Sigmoid colon (tissue), 7 donors: ENCODE results near the gene CR2. TPM values are rescaled to one million over a fixed set of nuclear protein-coding genes. Genes with fewer than 3 reads are reported as not detected.

Source experiments
- DNase-seq: peaks from one replicate; pipeline ENCODE4 v3.0.0-alpha.2; 2019
- H3K27ac ChIP-seq, 4 donors: fragments of 200-600 bp; sonication (generic); one replicate each; pipeline ENCODE4 v1.5.1; 2016 to 2019; ENCODE audit warnings: mild to moderate bottlenecking in 1 of 4
- H3K27me3 ChIP-seq, 3 donors: fragments of 200-600 bp; sonication (generic); one replicate each; pipeline ENCODE4 v1.5.1; 2019; ENCODE audit warnings: mild to moderate bottlenecking in 1 of 3
- H3K36me3 ChIP-seq, 4 donors: fragments of 200-600 bp; sonication (generic); one replicate each; pipeline ENCODE4 v1.5.1; 2016 to 2019
- H3K4me1 ChIP-seq, 4 donors: fragments of 200-600 bp; sonication (generic); one replicate each; pipeline ENCODE4 v1.5.1; 2017 to 2019
- H3K4me3 ChIP-seq, 4 donors: fragments of 200-600 bp; sonication (generic); one replicate each; pipeline ENCODE4 v1.5.1; 2017 to 2019; ENCODE audit warnings: mild to moderate bottlenecking in 2 of 4, moderate library complexity in 1 of 4
- H3K9me3 ChIP-seq, 4 donors: fragments of 200-600 bp in 3 of 4; sonication (generic) in 3 of 4; one replicate each; pipeline versions ENCODE4 v1.5.1 to v1.6.1; 2013 to 2019
- EP300 ChIP-seq, 4 donors: sonication (generic); formaldehyde crosslinking; IDR thresholded peaks; one replicate each; pipeline ENCODE4 v1.6.1; 2017; ENCODE audit warnings: antibody characterized with exemption in 4 of 4
- POLR2A ChIP-seq, 2 donors: fragments of 450-650 bp; IDR thresholded peaks; one replicate each; pipeline ENCODE4 v1.6.1; 2016; ENCODE audit warnings: antibody characterized with exemption in 2 of 2, mild to moderate bottlenecking in 2 of 2, moderate library complexity in 2 of 2
- POLR2AphosphoS5 ChIP-seq, 4 donors: sonication (generic); formaldehyde crosslinking; IDR thresholded peaks; one replicate each; pipeline ENCODE4 v1.6.1; 2017; ENCODE audit warnings: antibody characterized with exemption in 4 of 4
- WGBS, 2 donors: extraction: QIAGEN DNeasy Blood & Tissue Kit; methylation state at CpG; one replicate each; pipeline ENCODE4 v1.1.7; 2013; 5-methylcytosine and 5-hydroxymethylcytosine counted together
- intact Hi-C: fragments of 100-400 bp; cut with DNase I; formaldehyde crosslinking; loops from one replicate; pipeline ENCODE4 v1.15.1; 2023
- polyA plus RNA-seq, 3 donors: library from polyadenylated mRNA; stranded (reverse); fragments of 200-250 nt; gene quantifications; one replicate each; pipeline ENCODE4 v1.2.3, GENCODE V29; 2013
- total RNA-seq, 4 donors: library from RNA; depleted of rRNA; stranded (reverse); fragments of >200 nt; gene quantifications; one replicate each; pipeline ENCODE4 v1.1.0, GENCODE V29; 2016
- TF ChIP-seq, protein P1 (sequence below), 4 experiments: fragments of 450-650 bp in 3 of 4; fragments of 200-600 bp in 1 of 4; IDR thresholded peaks; one replicate each; pipeline ENCODE4 v1.5.1; 2016 to 2019; ENCODE audit warnings: antibody characterized with exemption in 4 of 4, mild to moderate bottlenecking in 3 of 4, moderate library complexity in 2 of 4
- donor health status: healthy with polysubstance abuse.
- donor health status: Bipolar disorder and iron deficiency.
- donor health status: healthy.

The CR2 gene
- total and polyA plus RNA-seq, 7 donors, result 0.23 to 50.7 (median 0.60) TPM; not detected in 4

DNA sequence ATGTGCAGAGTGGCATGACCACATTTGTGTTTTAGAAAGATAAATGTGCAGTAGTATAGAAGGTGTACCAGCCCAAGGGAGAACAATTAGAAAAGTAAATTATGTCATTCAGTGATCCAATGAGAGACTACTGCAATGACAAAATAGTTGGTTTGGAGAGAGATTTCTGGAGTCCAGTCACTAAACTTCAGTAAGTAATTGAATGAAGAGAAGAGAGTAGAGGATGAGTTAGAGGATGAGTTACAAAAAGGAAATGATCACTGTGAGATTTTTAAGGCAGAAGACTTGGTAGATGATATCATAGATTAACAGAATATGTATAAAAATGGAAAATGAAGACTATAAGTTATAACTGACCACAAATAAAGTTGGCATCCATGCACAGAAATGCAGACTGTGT, 8.4 kb downstream of the CR2 start:
- Histone ChIP-seq H3K27me3 (no peaks in the 10 kb centered on the region), H3K9me3 (no peaks in the 10 kb centered on the region), H3K27ac (no peak overlapping the region), H3K4me1 (no peaks in the 10 kb centered on the region), H3K36me3 (no peaks in the 10 kb centered on the region), H3K4me3 (no peak overlapping the region)
- intact Hi-C loops, result no loop called here
- TF ChIP-seq POLR2A (IDR thresholded peaks at IDR 0.05) (no peak), EP300 (IDR thresholded peaks at IDR 0.05) (no peak), POLR2AphosphoS5 (IDR thresholded peaks at IDR 0.05) (no peak)
- TF ChIP-seq, protein P1, sequence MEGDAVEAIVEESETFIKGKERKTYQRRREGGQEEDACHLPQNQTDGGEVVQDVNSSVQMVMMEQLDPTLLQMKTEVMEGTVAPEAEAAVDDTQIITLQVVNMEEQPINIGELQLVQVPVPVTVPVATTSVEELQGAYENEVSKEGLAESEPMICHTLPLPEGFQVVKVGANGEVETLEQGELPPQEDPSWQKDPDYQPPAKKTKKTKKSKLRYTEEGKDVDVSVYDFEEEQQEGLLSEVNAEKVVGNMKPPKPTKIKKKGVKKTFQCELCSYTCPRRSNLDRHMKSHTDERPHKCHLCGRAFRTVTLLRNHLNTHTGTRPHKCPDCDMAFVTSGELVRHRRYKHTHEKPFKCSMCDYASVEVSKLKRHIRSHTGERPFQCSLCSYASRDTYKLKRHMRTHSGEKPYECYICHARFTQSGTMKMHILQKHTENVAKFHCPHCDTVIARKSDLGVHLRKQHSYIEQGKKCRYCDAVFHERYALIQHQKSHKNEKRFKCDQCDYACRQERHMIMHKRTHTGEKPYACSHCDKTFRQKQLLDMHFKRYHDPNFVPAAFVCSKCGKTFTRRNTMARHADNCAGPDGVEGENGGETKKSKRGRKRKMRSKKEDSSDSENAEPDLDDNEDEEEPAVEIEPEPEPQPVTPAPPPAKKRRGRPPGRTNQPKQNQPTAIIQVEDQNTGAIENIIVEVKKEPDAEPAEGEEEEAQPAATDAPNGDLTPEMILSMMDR (IDR thresholded peaks at IDR 0.05), result no peak
- DNase-seq, result no peak

GRCh38 chr1:207463021-207463420, 8.9 kb downstream of the CR2 start:
- no peak for TF ChIP-seq EP300 (IDR thresholded peaks at IDR 0.05)
- TF ChIP-seq, protein P1 (IDR thresholded peaks at IDR 0.05), result no peak
- no peak for TF ChIP-seq POLR2AphosphoS5 (IDR thresholded peaks at IDR 0.05)
- no peak for TF ChIP-seq POLR2A (IDR thresholded peaks at IDR 0.05)
- Histone ChIP-seq H3K36me3 (no peaks in the 10 kb centered on the region), H3K4me1 (no peaks in the 10 kb centered on the region), H3K9me3 (no peaks in the 10 kb centered on the region), H3K4me3 (no peak overlapping the region), H3K27ac (no peak overlapping the region), H3K27me3 (no peaks in the 10 kb centered on the region)
- no peak for DNase-seq
- intact Hi-C loops, result no loop called here

GRCh38 chr1:207463571-207463970, 9.4 kb downstream of the CR2 start:
- H3K27ac ChIP-seq, result no peak overlapping the region
- H3K36me3 ChIP-seq, result no peaks in the 10 kb centered on the region
- intact Hi-C loops, result no loop called here
- no peaks in the 10 kb centered on the region for H3K4me1 ChIP-seq
- no peaks in the 10 kb centered on the region for H3K27me3 ChIP-seq
- H3K9me3 ChIP-seq, result no peaks in the 10 kb centered on the region
- WGBS, 2 donors, result 60 to 68% methylated on average over 3 of the region's 3 CpGs
- TF ChIP-seq EP300 (IDR thresholded peaks at IDR 0.05), result no peak
- no peak for DNase-seq
- no peak overlapping the region for H3K4me3 ChIP-seq

DNA sequence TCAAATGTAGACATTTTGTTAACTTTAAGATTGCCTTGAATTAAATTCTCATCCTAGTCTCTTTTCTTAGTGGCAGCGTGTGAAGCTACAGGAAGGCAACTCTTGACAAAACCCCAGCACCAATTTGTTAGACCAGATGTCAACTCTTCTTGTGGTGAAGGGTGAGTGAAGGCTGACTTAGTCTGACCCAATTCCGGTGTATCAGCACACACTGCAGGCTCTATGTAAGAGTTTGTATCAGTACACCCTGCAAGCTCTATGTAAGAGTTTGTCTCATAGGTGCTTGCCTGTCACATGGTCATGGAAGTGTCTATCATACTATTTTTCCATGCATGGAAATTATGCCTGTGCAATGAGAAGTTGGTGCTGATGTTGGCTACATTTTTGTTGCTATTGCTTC, 16.8 kb downstream of the CR2 start:
- no peaks in the 10 kb centered on the region for H3K9me3 ChIP-seq
- intact Hi-C loops, result no loop called here
- no peak for TF ChIP-seq POLR2AphosphoS5 (IDR thresholded peaks at IDR 0.05)
- no peak for TF ChIP-seq POLR2A (IDR thresholded peaks at IDR 0.05)
- TF ChIP-seq EP300 (IDR thresholded peaks at IDR 0.05), result no peak
- TF ChIP-seq, protein P1 (IDR thresholded peaks at IDR 0.05), result no peak

GRCh38 chr1:207474210-207474609, 20.1 kb downstream of the CR2 start:
- no peak for DNase-seq
- WGBS, 2 donors, result 95% methylated on average over 1 of the region's 1 CpG

More for the DNA sequence above, 16.8 kb downstream of the CR2 start:
- Histone ChIP-seq H3K4me1 (no peaks in the 10 kb centered on the region), H3K36me3 (no peaks in the 10 kb centered on the region), H3K27ac (no peak overlapping the region), H3K4me3 (no peak overlapping the region), H3K27me3 (no peaks in the 10 kb centered on the region)
- DNase-seq, result no peak
- 88 to 92% methylated on average over 2 of the region's 2 CpGs for WGBS, 2 donors

More at GRCh38 chr1:207474210-207474609, 20.1 kb downstream of the CR2 start:
- Histone ChIP-seq H3K36me3 (no peaks in the 10 kb centered on the region), H3K27ac (no peak overlapping the region), H3K27me3 (no peaks in the 10 kb centered on the region), H3K9me3 (no peaks in the 10 kb centered on the region), H3K4me1 (no peaks in the 10 kb centered on the region), H3K4me3 (no peak overlapping the region)
- TF ChIP-seq POLR2A (IDR thresholded peaks at IDR 0.05), result no peak
- TF ChIP-seq POLR2AphosphoS5 (IDR thresholded peaks at IDR 0.05), result no peak
- TF ChIP-seq, protein P1 (IDR thresholded peaks at IDR 0.05), result no peak
- no peak for TF ChIP-seq EP300 (IDR thresholded peaks at IDR 0.05)
- intact Hi-C loops, result no loop called here
